Peyer's patch (tissue), 4 donors: ENCODE measurements around the gene BMPR1B. TPM values are rescaled to one million over a fixed set of nuclear protein-coding genes. Genes with fewer than 3 reads are reported as not detected.

Experiments
- DNase-seq, 3 donors: peaks; one replicate each; pipeline ENCODE4 v3.0.0-alpha.2; 2017 to 2019
- H3K27ac ChIP-seq, 4 donors: fragments of 200-600 bp; sonication (generic); one replicate each; pipeline ENCODE4 v1.5.1; 2016 to 2019
- H3K27me3 ChIP-seq, 2 donors: fragments of 200-600 bp; sonication (generic); one replicate each; pipeline ENCODE4 v1.5.1; 2019
- H3K36me3 ChIP-seq, 3 donors: fragments of 200-600 bp; sonication (generic); one replicate each; pipeline ENCODE4 v1.5.1; 2016 to 2019
- H3K4me1 ChIP-seq, 4 donors: fragments of 200-600 bp; sonication (generic); one replicate each; pipeline ENCODE4 v1.5.1; 2016 to 2019
- H3K4me3 ChIP-seq, 4 donors: fragments of 200-600 bp; sonication (generic); 1 replicate in 3 of 4; 2 replicates in 1 of 4; pipeline ENCODE4 v1.5.1; 2016 to 2019; ENCODE audit warnings: mild to moderate bottlenecking in 1 of 4
- H3K9me3 ChIP-seq, 4 donors: fragments of 200-600 bp; sonication (generic); one replicate each; pipeline ENCODE4 v1.5.1; 2016 to 2019; ENCODE audit warnings: mild to moderate bottlenecking in 1 of 4
- CTCF ChIP-seq, 6 experiments: fragments of 450-650 bp in 4 of 6; fragments of 200-600 bp in 2 of 6; sonication (generic) in 1 of 6; IDR thresholded peaks; one replicate each; pipeline ENCODE4 v1.5.1; 2017 to 2019; ENCODE audit warnings: antibody characterized with exemption in 6 of 6, mild to moderate bottlenecking in 3 of 6, moderate library complexity in 1 of 6
- POLR2A ChIP-seq, 2 donors: fragments of 450-650 bp; IDR thresholded peaks; one replicate each; pipeline ENCODE4 v1.5.1; 2017; ENCODE audit warnings: antibody characterized with exemption in 2 of 2, mild to moderate bottlenecking in 2 of 2, moderate library complexity in 2 of 2
- total RNA-seq, 4 donors: library from RNA; depleted of rRNA; stranded (reverse); fragments of >200 nt; gene quantifications; one replicate each; pipeline ENCODE4 v1.1.0, GENCODE V29; 2016

Gene BMPR1B
- total RNA-seq, 4 donors from 2014 or later, result not detected

- no peaks in the 10 kb centered on the region for H3K27me3 ChIP-seq
- no peak overlapping the region for H3K4me3 ChIP-seq
- no peaks in the 10 kb centered on the region for H3K4me1 ChIP-seq
- no peak for TF ChIP-seq CTCF (IDR thresholded peaks at IDR 0.05)
- no peak for TF ChIP-seq POLR2A (IDR thresholded peaks at IDR 0.05)
- no peaks in the 10 kb centered on the region for H3K9me3 ChIP-seq
- no peaks in the 10 kb centered on the region for H3K36me3 ChIP-seq
- H3K27ac ChIP-seq, result no peak overlapping the region
- no peak for DNase-seq
These were observed 131.8 kb downstream of the BMPR1B start for GRCh38 chr4:94889523-94889922.

- DNase-seq, result no peak
- Histone ChIP-seq H3K27me3 (no peaks in the 10 kb centered on the region), H3K27ac (no peak overlapping the region), H3K4me1 (no peaks in the 10 kb centered on the region), H3K9me3 (no peaks in the 10 kb centered on the region), H3K36me3 (no peaks in the 10 kb centered on the region), H3K4me3 (no peak overlapping the region)
- TF ChIP-seq CTCF (IDR thresholded peaks at IDR 0.05) (no peak), POLR2A (IDR thresholded peaks at IDR 0.05) (no peak)
These were observed 132.2 kb downstream of the BMPR1B start for GRCh38 chr4:94889946-94890345.

- Histone ChIP-seq H3K36me3 (no peaks in the 10 kb centered on the region), H3K4me3 (no peak overlapping the region), H3K27me3 (no peaks in the 10 kb centered on the region), H3K4me1 (no peaks in the 10 kb centered on the region), H3K9me3 (no peaks in the 10 kb centered on the region), H3K27ac (no peak overlapping the region)
- TF ChIP-seq POLR2A (IDR thresholded peaks at IDR 0.05), result no peak
- DNase-seq, result no peak
These were observed 132.8 kb downstream of the BMPR1B start for GRCh38 chr4:94890579-94890978.

GRCh38 chr4:94892051-94892450 lies 134.3 kb downstream of the BMPR1B start:
- H3K9me3 ChIP-seq, result no peaks in the 10 kb centered on the region
- H3K36me3 ChIP-seq, result no peaks in the 10 kb centered on the region
- H3K27me3 ChIP-seq, result no peaks in the 10 kb centered on the region
- TF ChIP-seq CTCF (IDR thresholded peaks at IDR 0.05) (no peak), POLR2A (IDR thresholded peaks at IDR 0.05) (no peak)
- no peaks in the 10 kb centered on the region for H3K4me1 ChIP-seq
- no peak overlapping the region for H3K4me3 ChIP-seq
- DNase-seq, result no peak
- H3K27ac ChIP-seq, result no peak overlapping the region

GRCh38 chr4:94895081-94895480 lies 137.3 kb downstream of the BMPR1B start:
- no peak for DNase-seq
- Histone ChIP-seq H3K9me3 (no peaks in the 10 kb centered on the region), H3K36me3 (no peaks in the 10 kb centered on the region), H3K4me1 (no peaks in the 10 kb centered on the region), H3K4me3 (no peak overlapping the region), H3K27ac (no peak overlapping the region), H3K27me3 (no peaks in the 10 kb centered on the region)
- TF ChIP-seq CTCF (IDR thresholded peaks at IDR 0.05), result no peak
- TF ChIP-seq POLR2A (IDR thresholded peaks at IDR 0.05), result no peak

GRCh38 chr4:94897023-94897422 lies 139.3 kb downstream of the BMPR1B start:
- H3K27ac ChIP-seq, result no peak overlapping the region
- no peaks in the 10 kb centered on the region for H3K36me3 ChIP-seq
- H3K9me3 ChIP-seq, result no peaks in the 10 kb centered on the region
- H3K4me1 ChIP-seq, result no peaks in the 10 kb centered on the region
- DNase-seq, result no peak
- H3K27me3 ChIP-seq, result no peaks in the 10 kb centered on the region
- no peak overlapping the region for H3K4me3 ChIP-seq
- TF ChIP-seq CTCF (IDR thresholded peaks at IDR 0.05) (no peak), POLR2A (IDR thresholded peaks at IDR 0.05) (no peak)
